H1 (cell line): Measurements from ENCODE around the gene LSM10. TPM values are rescaled to one million over a fixed set of nuclear protein-coding genes. Genes with fewer than 3 reads are reported as not detected.

Experiments
- ATF3 ChIP-seq: IDR thresholded peaks from 2 replicates; pipeline ENCODE4 v1.6.1; 2011; ENCODE audit warnings: low read depth, mild to moderate bottlenecking, low read length; ENCODE audit not compliant: insufficient read depth
- CBX8 ChIP-seq: fragments of 300-800, 300-1000 bp; sonication (generic); IDR thresholded peaks from 2 replicates; pipeline ENCODE4 v1.7.1; 2016; ENCODE audit warnings: low read depth, low read length, borderline replicate concordance
- CHD2 ChIP-seq: IDR thresholded peaks from 2 replicates; pipeline ENCODE4 v1.6.1; 2012; ENCODE audit warnings: low read length, improper control_type of control experiment
- CREB1 ChIP-seq: IDR thresholded peaks from 2 replicates; pipeline ENCODE4 v1.6.1; 2012; ENCODE audit warnings: inconsistent platforms
- POLR2A ChIP-seq, 2 experiments: IDR thresholded peaks; 1 replicate in 1 of 2; 2 replicates in 1 of 2; pipeline ENCODE4 v1.6.1; 2011; ENCODE audit warnings: low read depth in 2 of 2, low read length in 2 of 2, mild to moderate bottlenecking in 2 of 2; ENCODE audit errors: control extremely low read depth in 1 of 2
- RBBP5 ChIP-seq: IDR thresholded peaks from 2 replicates; pipeline ENCODE4 v1.7.1; 2012; ENCODE audit warnings: low read depth, mild to moderate bottlenecking, inconsistent platforms, low read length, moderate library complexity, borderline replicate concordance
- RNF2 ChIP-seq: fragments of 200-900, 300-1000 bp; sonication (generic); IDR thresholded peaks from 2 replicates; pipeline ENCODE4 v1.7.1; 2016; ENCODE audit warnings: borderline replicate concordance, low read depth, mild to moderate bottlenecking, antibody characterized with exemption, low read length; ENCODE audit not compliant: poor library complexity, severe bottlenecking; ENCODE audit errors: missing control alignments
- ZNF274 ChIP-seq: IDR thresholded peaks from 2 replicates; pipeline ENCODE4 v1.7.0; 2012; ENCODE audit warnings: low read length, borderline replicate concordance; ENCODE audit errors: extremely low read depth
- polyA plus RNA-seq, 7 experiments: library from polyadenylated mRNA; depleted of rRNA in 3 of 7; stranded (reverse) in 5 of 7; unstranded in 2 of 7; fragments of >200 nt in 5 of 7; fragments of 200-250 nt in 2 of 7; gene quantifications; 1 replicate in 5 of 7; 2 replicates in 1 of 7; 4 replicates in 1 of 7; pipeline versions ENCODE4 v1.2.1 to v1.2.3, GENCODE V29; 2011 to 2013; ENCODE audit warnings: missing spikeins in 2 of 7, mixed read lengths in 2 of 7
- total RNA-seq: library from RNA; stranded (reverse); fragmentation: NEBNext Ultra II Directional; extraction: Animal tissue kit (Norgen Biotek cat#: 25700); gene quantifications from 2 replicates; pipeline ENCODE4 v1.2.1, GENCODE V29; 2021

The LSM10 gene
- total and polyA plus RNA-seq, 2 of the 8 experiments (the other 6 are each of a cell fraction or from before 2014, with no cell fraction given) = 59.5 to 140 TPM

GRCh38 chr1:36350659-36351226, 47.0 kb downstream of the LSM10 start (continued):
- TF ChIP-seq CHD2 = no peak
- no peak for TF ChIP-seq ZNF274
- no peak for TF ChIP-seq RBBP5
- TF ChIP-seq POLR2A (IDR thresholded peaks at IDR 0.05; ENCODE audit: control extremely low read depth in 1 of 2, low read depth in 2 of 2, low read length in 2 of 2) = no peak
- no peak for TF ChIP-seq CBX8
- no peak for TF ChIP-seq CREB1
- TF ChIP-seq RNF2 = no peak
- no peak for TF ChIP-seq ATF3
